ENCODE data around the gene SPINT3.
"Not testable (repeated sequence)": the region's sequence is repeated elsewhere in the genome, so short reads cannot be mapped to it uniquely, and the experiment has no call there.

Gene SPINT3

DNA sequence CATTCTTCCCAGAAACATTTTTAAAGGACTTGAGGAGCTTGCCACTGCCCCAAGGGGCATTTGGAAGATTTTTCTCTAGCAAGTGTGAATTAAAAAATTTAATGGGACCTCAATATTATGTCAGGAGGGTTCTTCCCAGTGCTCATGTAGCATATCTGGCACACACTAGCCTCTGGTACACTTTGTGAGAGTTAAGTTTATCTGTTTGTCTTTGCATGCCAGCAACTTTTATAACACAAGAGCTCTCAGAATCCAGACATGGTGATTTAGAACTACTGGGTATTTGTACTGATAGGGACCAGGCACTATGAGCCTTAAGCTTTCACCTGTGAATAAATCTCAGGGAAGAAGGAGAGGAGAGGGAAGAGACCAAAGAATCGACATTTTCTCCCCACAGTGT, 12.9 kb downstream of the SPINT3 start:
- no peak for ATAC-seq

DNA sequence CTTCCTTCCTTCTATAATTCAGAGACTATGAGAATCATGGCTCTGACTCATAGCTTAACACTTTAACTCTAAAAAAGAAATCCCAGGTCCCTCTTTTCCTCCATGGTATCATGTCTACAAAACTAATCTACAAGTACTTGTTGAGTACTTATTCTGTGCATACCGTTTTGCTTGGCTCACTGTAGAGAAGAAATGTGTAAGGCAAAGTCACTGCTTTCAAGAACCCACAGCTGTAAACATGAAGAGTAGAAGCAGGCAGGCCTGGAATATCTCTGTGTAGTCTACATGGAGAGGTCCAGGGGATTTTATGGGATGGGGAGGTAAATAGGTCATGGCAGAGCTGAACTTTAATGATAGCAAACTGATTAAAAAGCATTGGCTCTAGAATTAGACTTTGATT, 13.8 kb downstream of the SPINT3 start:
- no peak for DNase-seq
- ATAC-seq, result no peak

More for the DNA sequence above, 12.9 kb downstream of the SPINT3 start:
- DNase-seq, result no peak

DNA sequence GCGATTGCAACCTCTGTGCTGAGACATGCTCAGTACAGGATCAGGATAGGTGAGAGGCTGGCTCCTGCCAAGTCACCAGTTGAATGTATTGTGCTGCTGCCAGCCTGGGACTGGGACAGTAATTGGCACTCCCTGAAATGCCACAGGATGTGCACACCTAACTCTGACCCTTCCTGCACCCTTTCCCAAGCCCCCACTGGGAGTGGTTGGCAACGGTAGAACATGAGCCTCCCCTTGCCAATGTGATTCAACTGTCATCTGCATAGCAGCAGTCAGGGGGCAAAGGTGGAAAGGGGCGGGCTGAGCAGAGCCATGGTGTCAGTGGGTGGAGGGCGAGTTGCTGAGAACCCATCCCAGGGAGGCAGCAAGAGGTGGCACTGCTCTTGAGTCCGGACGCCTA, 15.4 kb downstream of the SPINT3 start:
- no peak for DNase-seq
- no peak for ATAC-seq

DNA sequence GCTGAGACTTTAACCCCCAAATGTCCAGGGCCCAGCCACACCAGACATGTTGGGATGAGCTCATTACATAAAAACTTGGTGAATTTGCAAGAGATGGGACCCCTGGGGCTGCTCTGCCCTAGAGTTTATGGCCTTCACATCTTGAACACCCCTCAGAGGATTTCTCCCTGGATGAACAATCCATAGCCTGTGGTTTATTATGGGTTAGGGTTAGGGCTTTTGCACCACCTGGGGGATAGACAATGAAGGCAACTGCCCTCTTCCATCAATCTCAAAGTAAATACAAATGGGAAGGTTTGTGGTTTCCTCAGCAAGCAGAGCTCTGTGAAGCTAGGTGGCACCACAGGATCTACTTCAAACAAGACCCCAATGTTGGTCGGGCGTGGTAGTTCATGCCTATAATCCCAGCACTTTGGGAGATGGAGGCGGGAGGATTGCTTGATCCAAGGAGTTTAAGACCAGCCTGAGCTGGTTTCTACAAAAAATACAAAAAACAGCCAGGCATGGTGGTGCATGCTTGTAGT, 17.4 kb downstream of the SPINT3 start:
- DNase-seq, result no peak
- no peak for ATAC-seq

DNA sequence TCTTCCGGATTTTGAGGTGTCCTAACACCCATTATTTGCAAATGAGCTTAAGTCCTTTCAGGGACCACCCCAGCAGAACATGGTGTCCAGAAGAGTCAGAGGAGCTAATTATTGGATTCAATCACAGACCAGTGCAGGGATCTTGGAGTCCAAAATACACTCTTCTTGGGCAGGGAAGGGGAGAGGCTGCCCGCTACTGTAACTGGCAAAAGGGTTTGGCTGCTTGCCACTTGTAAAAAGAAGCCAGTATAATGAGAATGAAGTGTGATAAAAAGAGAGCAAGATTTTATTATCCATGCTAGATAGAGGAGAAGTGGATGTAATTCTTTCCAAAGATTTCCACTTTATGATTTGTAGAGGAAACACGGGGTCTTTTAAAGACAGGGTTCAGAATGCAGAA, 19.3 kb downstream of the SPINT3 start:
- no peak for DNase-seq
- no peak for ATAC-seq

DNA sequence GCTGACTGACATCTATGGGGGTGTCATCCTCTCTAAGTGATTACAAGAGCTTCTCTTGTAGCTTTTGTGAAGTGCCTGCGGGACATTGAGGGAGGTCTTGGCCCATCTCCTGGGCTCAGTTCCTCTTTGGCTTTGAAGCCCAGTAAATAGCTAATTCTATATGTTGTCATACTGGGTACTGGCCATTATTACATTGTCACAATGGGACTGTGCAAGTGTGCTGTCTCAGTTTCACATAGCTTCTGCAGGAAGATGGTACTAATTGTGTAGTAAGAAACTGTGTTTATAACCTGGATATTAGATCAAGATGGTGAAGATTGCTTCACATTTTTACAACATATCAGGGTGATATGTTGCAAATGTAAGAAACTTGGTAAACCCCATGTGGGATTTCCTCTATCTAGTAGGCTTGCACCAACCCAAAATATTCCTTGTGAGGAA, 19.9 kb downstream of the SPINT3 start:
- no peak for DNase-seq
- no peak for ATAC-seq

DNA sequence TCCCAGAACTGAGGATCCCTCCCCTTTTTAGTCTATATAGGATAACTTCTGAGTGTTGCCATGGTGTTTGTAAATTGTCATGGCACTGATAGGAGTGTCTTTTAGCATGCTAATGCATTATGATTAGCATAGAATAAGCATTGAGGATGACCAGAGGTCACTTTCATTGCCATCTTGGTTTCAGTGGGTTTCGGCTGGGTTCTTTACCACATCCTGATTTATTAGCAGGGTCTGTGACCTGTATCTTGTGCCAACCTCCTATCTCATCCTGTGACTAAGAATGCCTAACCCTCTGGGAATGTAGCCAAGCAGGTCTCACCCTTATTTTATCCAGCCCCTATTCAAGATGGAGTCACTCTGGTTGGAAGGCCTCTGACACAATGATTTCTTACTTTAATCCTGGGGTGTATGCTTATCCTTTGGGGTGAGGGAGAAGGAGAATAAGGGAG, 26.3 kb downstream of the SPINT3 start:
- no peak for DNase-seq
- ATAC-seq, result no peak

DNA sequence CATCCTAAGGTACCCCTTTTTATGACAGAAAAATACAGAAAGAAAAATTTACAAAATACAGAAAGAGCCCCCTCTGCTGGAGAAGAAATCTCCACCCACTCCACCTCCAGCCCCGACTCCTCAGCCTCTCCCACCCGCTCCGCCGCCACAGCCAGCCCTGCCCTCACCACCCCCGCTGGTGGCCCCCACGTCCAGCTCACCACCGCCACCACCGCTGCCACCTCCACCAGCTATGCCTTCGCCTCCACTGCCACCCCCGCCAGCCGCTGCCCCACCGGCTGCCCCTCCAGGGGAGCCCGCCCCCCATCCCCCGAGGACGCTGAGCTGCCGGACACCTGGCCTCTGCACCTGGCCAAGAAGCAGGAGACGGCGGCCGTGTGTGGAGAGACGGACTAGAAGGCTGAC, 28.2 kb downstream of the SPINT3 start:
- no peak for ATAC-seq
- peak; percentile 13 for DNase-seq

DNA sequence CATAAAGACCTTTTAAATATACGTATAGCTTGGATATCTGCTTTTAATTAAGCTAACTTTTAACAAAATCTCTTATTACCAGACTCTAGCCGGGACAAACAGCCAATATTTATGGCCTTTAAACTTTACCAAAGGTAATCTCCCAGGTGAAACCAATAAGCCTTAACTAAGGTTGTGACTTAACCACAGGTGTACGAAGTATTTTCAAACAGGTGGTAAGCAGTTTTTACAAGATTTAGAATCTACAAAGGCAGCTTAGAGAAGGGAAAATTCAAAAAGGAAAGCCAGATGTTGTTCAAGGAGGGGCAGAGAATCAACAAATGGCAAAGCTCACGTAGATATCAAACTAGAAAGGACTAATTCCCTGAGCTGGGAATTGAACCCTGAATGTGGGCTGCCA, 30.0 kb downstream of the SPINT3 start:
- no peak for DNase-seq
- no peak for ATAC-seq

DNA sequence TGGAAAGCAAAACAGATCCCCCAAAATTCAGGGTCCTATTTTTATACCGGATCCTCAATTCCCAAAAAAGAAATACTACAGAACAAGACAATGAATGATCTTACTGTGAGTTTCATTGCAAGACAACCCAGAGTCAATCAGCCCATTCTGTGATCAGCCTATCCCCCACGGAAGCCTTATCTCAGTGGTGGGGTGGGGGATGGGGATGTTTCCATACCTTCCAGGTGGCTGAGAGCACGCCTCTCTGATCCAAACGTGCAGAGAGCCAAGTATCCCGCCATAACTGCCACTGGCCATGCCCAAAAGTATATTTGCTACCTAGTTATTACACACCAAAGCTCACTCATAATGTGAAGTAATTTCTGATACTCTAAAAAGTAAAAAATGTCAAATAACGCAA, 30.7 kb downstream of the SPINT3 start:
- DNase-seq (no peak), ATAC-seq (no peak)

DNA sequence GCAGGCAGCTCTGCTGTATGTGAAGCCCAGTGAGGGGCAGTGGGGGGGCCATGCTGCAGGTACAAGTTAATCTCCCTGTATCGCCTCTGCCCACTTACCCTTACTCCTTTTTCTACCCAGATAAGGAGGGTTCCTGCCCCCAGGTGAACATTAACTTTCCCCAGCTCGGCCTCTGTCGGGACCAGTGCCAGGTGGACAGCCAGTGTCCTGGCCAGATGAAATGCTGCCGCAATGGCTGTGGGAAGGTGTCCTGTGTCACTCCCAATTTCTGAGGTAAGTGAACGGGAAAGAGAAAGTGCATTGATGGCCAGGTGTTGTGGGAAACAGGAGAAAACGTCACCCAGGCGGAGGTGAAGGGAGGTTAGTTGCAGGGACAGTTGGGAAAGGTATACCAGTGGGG, 35.6 kb downstream of the SPINT3 start:
- DNase-seq, result no peak
- ATAC-seq, result no peak

DNA sequence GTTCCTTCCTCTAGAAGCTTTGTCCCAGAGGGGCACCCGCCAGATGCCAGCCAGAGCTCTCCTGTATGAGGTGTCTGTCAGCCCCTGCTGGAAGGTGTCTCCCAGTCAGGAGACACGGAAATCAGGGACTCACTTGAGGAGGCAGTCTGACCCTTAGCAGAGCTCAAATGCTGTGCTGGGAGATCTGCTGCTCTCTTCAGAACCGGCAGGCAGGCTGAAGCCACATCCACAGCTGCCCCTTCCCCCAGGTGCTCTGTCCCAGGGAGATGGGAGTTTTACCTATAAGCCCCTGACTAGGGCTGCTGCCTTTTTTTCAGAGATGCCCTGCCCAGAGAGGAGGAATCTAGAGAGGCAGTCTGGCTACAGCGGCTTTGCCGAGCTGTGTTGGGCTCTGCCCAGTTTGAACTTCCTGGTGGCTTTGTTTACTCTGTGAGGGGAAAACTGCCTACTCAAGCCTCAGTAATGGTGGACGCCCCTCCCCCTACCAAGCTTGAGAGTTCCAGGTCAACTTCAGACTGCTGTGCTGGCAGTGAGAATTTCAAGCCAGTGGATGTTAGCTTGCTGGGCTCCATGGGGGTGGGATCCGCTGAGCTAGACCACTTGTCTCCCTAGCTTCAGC, 37.8 kb downstream of the SPINT3 start:
- DNase-seq, ATAC-seq: not testable (repeated sequence)

DNA sequence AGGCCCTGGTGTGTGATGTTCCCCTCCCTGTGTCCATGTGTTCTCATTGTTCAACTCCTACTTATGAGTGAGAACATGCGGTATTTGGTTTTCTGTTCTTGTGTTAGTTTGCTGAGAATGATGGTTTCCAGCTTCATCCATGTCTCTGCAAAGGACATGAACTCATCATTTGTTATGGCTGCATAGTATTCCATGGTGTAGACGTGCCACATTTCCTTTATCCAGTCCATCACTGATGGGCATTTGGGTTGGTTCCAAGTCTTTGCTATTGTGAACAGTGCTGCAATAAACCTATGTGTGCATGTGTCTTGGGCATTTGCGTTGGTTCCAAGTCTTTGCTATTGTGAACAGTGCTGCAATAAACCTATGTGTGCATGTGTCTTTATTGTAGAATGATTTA, 43.1 kb downstream of the SPINT3 start:
- ATAC-seq, DNase-seq: not testable (repeated sequence)

DNA sequence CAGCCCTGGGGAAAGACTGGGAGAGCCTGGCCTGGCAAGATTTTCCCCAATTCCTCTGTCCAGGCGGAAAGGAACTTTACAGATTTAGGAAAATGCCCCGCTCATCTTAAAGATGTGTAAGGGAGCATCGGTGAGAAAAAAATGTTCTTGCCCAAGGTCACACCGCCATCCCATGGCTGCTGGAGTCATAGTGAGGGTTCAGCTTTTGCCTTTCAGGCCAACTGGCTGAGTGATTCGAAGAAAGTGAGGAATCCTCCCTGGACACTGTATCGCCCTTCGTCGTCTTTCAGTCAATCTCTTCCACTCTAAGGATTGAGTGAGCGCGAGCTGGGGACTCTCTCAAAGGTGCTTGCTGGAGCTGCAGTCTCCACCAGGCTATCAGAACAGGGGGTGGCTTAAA, 44.5 kb downstream of the SPINT3 start:
- DNase-seq (peak; percentile 14), ATAC-seq (no peak)

DNA sequence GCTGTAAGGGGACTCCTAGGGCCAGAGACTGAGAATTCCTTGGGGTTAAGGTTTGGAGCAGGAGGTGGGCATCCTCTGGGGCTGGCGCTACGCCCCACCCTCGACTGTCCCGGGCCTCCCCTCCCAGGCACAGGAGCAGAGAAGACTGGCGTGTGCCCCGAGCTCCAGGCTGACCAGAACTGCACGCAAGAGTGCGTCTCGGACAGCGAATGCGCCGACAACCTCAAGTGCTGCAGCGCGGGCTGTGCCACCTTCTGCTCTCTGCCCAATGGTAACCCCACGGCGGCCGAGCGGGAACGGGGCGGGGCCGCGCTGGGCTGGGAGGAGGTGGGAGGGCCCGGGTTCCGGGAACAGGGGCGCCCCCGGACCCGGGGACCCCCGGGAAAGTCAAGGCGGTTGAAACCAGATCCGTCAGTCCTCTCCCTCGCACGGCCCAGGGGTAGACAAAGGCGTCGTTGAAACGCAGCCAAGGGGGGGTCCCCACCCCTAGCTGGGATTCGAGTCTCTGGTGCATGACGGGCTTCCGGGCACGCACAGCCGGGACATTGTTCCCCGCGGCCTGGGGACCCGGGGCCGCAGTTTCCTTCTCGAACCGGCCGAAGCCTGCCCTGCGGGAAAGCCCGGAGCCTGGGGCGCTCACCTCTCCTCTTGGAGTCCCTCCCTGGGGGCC, 45.0 kb downstream of the SPINT3 start:
- DNase-seq (peak; percentile 60), ATAC-seq (peak; percentile 86)

DNA sequence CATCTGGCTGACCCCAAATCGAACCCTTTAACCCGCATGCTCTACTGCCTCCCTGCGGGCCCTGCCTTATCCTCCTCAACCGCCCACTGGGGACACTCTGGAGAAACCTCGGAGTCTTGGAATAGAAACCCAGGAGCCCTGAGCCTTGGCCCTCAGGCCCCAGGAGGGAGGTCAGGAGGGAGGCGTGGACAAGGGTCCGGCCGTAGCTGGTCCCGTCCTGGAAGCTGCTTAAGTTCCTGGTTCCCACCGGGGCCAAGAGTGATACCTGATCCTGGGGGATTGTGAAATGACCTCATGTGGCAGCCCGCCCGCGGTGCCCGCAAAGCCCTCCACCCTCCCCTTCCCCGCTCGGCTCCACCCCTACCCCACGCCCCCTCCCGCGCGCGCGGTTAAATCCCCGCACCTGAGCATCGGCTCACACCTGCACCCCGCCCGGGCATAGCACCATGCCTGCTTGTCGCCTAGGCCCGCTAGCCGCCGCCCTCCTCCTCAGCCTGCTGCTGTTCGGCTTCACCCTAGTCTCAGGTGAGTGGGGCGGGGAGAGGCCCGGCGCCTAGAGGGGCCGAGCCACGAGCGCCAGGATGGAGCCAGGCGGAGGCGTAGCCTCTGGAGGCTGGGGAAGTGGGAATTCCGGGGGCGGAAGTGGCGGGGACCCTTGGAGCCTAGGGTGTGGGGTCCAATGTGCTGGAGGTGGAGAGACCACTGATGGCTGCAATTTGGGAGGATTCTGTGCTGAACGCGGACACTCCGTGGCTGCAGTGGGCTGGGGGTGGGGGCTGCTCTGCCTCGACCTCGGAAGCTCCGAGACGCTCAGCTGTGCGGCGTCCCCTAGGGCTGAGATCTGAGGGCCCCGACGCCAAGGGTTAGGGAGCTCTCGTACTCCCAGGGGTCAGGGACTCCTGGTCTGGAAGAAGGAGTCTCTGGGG, 45.8 kb downstream of the SPINT3 start, which contains the start of gene WFDC2:
WFDC2 (plus strand) TSS at position 418 of the 926 bp plus-strand sequence; CDS start at position 447, 29 bp downstream.
- DNase-seq (no peak), ATAC-seq (peak; percentile 10)

DNA sequence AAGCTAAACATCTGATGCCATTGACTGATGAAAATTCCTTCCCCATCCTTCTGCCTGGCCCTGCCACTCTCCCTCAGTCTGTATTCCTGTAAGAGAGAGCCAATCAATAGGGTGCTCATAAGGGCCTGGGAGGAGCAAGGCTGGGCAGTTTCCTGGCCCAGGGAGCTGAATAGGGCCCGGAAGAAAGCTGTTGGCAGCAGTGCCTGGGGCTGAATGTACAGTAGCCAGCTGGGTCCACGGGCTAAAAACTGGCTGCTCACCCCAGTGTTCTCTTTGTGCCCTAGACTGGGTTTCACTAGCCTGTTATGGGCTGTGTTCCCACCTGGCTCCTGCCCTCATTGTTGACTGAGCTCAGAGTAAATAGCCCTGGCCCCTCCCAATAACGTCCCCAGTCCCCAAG, 47.6 kb downstream of the SPINT3 start:
- no peak for ATAC-seq
- DNase-seq, result no peak

DNA sequence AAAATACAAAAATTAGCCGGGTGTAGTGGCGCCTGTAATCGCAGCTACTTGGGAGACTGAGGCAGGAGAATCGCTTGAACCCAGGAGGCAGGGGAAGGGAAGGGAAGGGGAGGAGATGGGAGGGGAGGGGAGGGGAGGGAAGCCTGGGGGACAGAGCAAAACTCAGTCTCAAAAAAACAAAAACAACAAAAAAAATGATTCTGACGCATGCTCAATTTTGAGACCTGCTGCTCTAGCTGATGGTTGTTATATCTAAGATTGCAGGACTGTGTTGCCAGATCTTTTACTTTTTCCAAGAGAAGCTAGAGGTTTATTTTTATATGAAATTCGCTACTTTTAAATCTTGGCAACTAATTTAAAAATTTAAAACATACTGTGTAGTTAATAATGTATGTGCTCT, 48.2 kb downstream of the SPINT3 start:
- no peak for DNase-seq

DNA sequence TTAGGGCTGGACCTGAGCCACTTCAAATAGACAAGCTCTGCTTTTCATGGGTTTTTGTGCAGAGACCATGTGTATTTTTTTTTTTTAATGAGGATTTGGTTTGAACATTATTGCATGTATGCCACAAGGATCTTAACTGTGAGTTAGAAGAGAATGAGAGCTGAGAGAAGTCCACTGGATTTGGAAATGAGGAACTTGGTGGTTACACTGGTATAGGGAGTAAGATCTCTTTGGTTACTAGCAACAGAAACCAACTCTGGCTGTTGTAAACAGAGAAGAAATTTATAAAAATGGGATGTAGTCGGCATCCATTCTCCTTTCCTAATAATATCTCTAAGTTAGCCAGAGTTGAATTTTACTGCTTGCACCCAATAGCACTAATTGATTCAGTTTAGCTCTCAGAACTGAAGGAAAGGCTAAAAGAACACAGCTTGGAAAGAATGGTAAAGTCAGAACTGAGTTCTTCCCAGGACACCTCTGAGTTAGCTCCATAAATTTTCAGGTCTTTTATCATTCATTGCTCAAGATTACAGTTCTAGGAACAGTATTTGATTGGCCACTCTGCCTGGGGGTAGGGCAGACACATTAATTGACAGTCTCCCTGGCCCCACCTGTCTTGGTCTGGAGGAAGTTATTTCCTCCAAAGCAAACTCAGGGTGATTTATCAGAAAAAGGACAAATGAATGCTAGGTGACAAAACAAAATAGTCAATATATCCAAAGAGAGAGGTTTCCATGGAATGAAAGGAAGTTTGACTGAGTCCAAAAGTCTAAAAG, 49.7 kb downstream of the SPINT3 start:
- DNase-seq (no peak), ATAC-seq (no peak)

More for the DNA sequence above, 48.2 kb downstream of the SPINT3 start:
- no peak for ATAC-seq

DNA sequence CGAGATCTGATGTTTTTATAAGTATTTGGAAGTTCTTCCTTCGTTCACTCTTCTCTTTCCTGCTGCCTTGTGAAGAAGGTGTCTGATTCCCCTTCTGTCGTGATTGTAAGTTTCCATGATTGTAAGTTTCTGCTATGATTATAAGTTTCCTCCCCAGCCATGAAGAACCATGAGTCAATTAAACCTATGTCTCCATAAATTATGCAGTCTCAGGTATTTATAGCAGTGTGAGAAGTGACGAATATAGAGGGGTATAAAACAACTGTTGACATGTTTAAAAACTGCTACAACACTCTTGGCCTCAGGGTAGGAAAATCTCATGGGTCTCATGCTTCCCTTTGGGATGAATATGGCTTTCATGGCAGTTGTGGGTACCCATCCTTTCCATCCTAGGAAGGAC, 51.7 kb downstream of the SPINT3 start:
- ATAC-seq (peak; percentile 42), DNase-seq (no peak)

DNA sequence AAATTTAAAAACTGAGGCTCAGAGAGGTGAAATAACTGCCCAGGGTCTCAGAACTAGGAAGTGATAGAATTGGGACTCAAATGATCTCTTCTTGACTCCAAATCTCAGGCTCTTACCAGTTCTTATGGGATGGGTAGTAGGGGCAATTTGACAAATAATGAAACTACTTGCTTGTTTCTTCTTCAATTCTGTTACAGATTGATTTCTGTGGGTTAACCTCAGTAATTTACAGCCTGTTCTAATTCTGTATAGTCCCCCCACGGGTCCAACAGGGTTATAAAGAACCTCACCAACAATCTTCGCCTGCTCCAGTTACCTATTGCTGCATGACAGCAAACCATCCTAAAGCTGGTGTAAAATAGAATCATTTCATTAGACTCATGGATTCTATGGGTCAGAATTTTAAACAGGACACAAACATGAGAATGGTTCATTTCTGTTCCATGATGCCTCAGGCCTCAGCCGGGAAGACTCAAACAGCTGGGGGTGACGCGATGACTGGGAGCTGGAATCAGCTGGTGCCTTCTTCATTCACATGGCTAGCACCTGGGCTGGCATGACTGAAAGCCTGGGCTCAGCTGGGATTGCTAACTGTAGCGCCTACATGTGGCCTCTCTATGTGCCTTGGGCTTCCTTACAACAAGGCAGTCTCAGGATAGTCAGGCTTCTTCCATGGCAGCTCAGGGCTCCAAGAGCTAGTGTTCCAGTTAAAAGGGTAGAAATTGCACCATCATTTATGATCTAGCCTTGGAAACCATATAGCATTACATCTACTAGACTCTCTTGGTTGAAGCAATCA, 52.5 kb downstream of the SPINT3 start:
- DNase-seq (no peak), ATAC-seq (no peak)

Measured in stimulated activated naive CD8-positive, alpha-beta T cell treated with anti-CD3 and anti-CD28 coated beads, Interleukin-15, Interleukin-2, amounts not matched to agents 100 U/mL and 50 U/mL, for 24 hours (primary cell).